Mesenchymal stem cell (in vitro differentiated cells and primary cell): ENCODE data around the gene RPS8.

Source experiments
- DNase-seq: peaks from one replicate; pipeline ENCODE4 v3.0.0-alpha.2; 2013
- H2AFZ ChIP-seq: one replicate; pipeline ENCODE4 v1.6.1; 2013; ENCODE audit warnings: low read depth, mild to moderate bottlenecking, control low read depth, inconsistent platforms, low read length, moderate library complexity
- H2AK5ac ChIP-seq: 2 replicates; pipeline ENCODE4 v1.6.1; 2013; ENCODE audit warnings: low read length, moderate library complexity, mild to moderate bottlenecking, inconsistent platforms; ENCODE audit not compliant: severe bottlenecking
- H2BK120ac ChIP-seq: one replicate; pipeline ENCODE4 v1.6.1; 2013; ENCODE audit warnings: low read depth, mild to moderate bottlenecking, inconsistent platforms, low read length, moderate library complexity
- H2BK12ac ChIP-seq, 2 experiments: one replicate each; pipeline ENCODE4 v1.6.1; 2013; ENCODE audit warnings: inconsistent platforms in 2 of 2, low read length in 2 of 2, mild to moderate bottlenecking in 2 of 2, moderate library complexity in 2 of 2, control low read depth in 1 of 2
- H2BK15ac ChIP-seq: one replicate; pipeline ENCODE4 v1.6.1; 2013; ENCODE audit warnings: mild to moderate bottlenecking, low read depth, inconsistent platforms; ENCODE audit not compliant: poor library complexity, severe bottlenecking
- H2BK5ac ChIP-seq: 2 replicates; pipeline ENCODE4 v1.6.1; 2013; ENCODE audit warnings: low read depth, mild to moderate bottlenecking, low read length, control low read depth, inconsistent platforms; ENCODE audit not compliant: poor library complexity, severe bottlenecking
- H3K14ac ChIP-seq, 2 experiments: one replicate each; pipeline ENCODE4 v1.6.1; 2013; ENCODE audit warnings: inconsistent platforms in 2 of 2, low read length in 2 of 2, control low read depth in 1 of 2, mild to moderate bottlenecking in 1 of 2, moderate library complexity in 1 of 2
- H3K18ac ChIP-seq, 2 experiments: one replicate each; pipeline ENCODE4 v1.6.1; 2013; ENCODE audit warnings: inconsistent platforms in 2 of 2, low read length in 2 of 2, control low read depth in 1 of 2, low read depth in 1 of 2, mild to moderate bottlenecking in 1 of 2
- H3K23ac ChIP-seq, 2 experiments: one replicate each; pipeline ENCODE4 v1.6.1; 2013; ENCODE audit warnings: inconsistent platforms in 2 of 2, low read length in 2 of 2, mild to moderate bottlenecking in 2 of 2, moderate library complexity in 2 of 2, control low read depth in 1 of 2
- H3K27ac ChIP-seq: 2 replicates; pipeline ENCODE4 v1.5.1; 2013; ENCODE audit warnings: mild to moderate bottlenecking, moderate library complexity, low read length, control low read depth, inconsistent platforms; ENCODE audit not compliant: poor library complexity, severe bottlenecking
- H3K27me3 ChIP-seq, 2 experiments: 2 replicates each; pipeline versions ENCODE4 v1.6.1 to v1.7.0; 2013; ENCODE audit warnings: low read length in 2 of 2, mild to moderate bottlenecking in 2 of 2, moderate library complexity in 2 of 2, control low read depth in 1 of 2, inconsistent platforms in 1 of 2; ENCODE audit not compliant: control insufficient read depth in 1 of 2, insufficient read depth in 1 of 2
- H3K36me3 ChIP-seq, 2 experiments: 2 replicates each; pipeline versions ENCODE4 v1.6.1 to v1.7.0; 2013; ENCODE audit warnings: low read length in 2 of 2, control low read depth in 1 of 2, inconsistent platforms in 1 of 2, low read depth in 1 of 2, mild to moderate bottlenecking in 1 of 2; ENCODE audit not compliant: insufficient read depth in 2 of 2, control insufficient read depth in 1 of 2
- H3K4ac ChIP-seq, 2 experiments: one replicate each; pipeline ENCODE4 v1.6.1; 2013; ENCODE audit warnings: inconsistent platforms in 2 of 2, low read length in 2 of 2, mild to moderate bottlenecking in 2 of 2, moderate library complexity in 2 of 2, control low read depth in 1 of 2, low read depth in 1 of 2
- H3K4me1 ChIP-seq: 2 replicates; pipeline ENCODE4 v1.6.1; 2013; ENCODE audit warnings: low read depth, low read length, control low read depth; ENCODE audit not compliant: control insufficient read depth, insufficient read depth
- H3K4me2 ChIP-seq: 2 replicates; pipeline ENCODE4 v1.6.1; 2013; ENCODE audit warnings: low read length, mild to moderate bottlenecking, inconsistent platforms; ENCODE audit not compliant: poor library complexity, severe bottlenecking
- H3K4me3 ChIP-seq, 2 experiments: 2 replicates each; pipeline versions ENCODE4 v1.5.1 to v1.7.0; 2013; ENCODE audit warnings: low read length in 2 of 2, mild to moderate bottlenecking in 2 of 2, control low read depth in 1 of 2, low read depth in 1 of 2; ENCODE audit not compliant: insufficient read depth in 1 of 2
- H3K79me1 ChIP-seq: replicated peaks from 2 replicates; pipeline ENCODE4 v1.6.1; 2013; ENCODE audit warnings: mild to moderate bottlenecking, control low read depth, low read length, inconsistent platforms; ENCODE audit not compliant: poor library complexity, severe bottlenecking
- H3K9ac ChIP-seq: 2 replicates; pipeline ENCODE4 v1.7.0; 2013; ENCODE audit warnings: mild to moderate bottlenecking, low read length, moderate library complexity
- H3K9me3 ChIP-seq: 2 replicates; pipeline ENCODE4 v1.7.0; 2013; ENCODE audit warnings: mild to moderate bottlenecking, low read length; ENCODE audit not compliant: control insufficient read depth
- H4K8ac ChIP-seq: one replicate; pipeline ENCODE4 v1.6.1; 2013; ENCODE audit warnings: inconsistent platforms, mild to moderate bottlenecking, low read length, moderate library complexity
- H4K91ac ChIP-seq: one replicate; pipeline ENCODE4 v1.6.1; 2013; ENCODE audit warnings: mild to moderate bottlenecking, low read length, inconsistent platforms
- WGBS: methylation state at CpG from one replicate; pipeline ENCODE4 v1.1.7; 2013; ENCODE audit warnings: mixed read lengths; 5-methylcytosine and 5-hydroxymethylcytosine counted together

RPS8 gene

GRCh38 chr1:44777547-44777946 is 2.2 kb downstream of the RPS8 start:
- no peak overlapping the region for H3K4ac ChIP-seq
- no peak overlapping the region for H4K91ac ChIP-seq
- 90% methylated on average over 14 of the region's 14 CpGs for WGBS
- H2BK12ac ChIP-seq = no peak overlapping the region
- peak overlapping the region; percentile 14 for H4K8ac ChIP-seq
- no peak overlapping the region for H2BK15ac ChIP-seq
- peak overlapping the region; percentile 78 for H3K4me2 ChIP-seq
- H3K27ac ChIP-seq = no peak overlapping the region
- no peak overlapping the region for H2BK5ac ChIP-seq
- no peak overlapping the region for H3K18ac ChIP-seq
- H2AK5ac ChIP-seq = no peak overlapping the region
- no peak overlapping the region for H2AFZ ChIP-seq
- peaks cover 46 to 54% of the 10 kb centered on the region in 2 experiments for H3K36me3 ChIP-seq
- H3K27me3 ChIP-seq = no peaks in the 10 kb centered on the region
- H3K9ac ChIP-seq = peak overlapping the region; percentile 96
- no peaks in the 10 kb centered on the region for H3K9me3 ChIP-seq
- peaks cover 18% of the 10 kb centered on the region for H3K4me1 ChIP-seq
- H3K79me1 ChIP-seq = no peaks in the 10 kb centered on the region
- H3K23ac ChIP-seq = no peak overlapping the region
- DNase-seq = no peak
- no peak overlapping the region for H2BK120ac ChIP-seq
- no peak overlapping the region for H3K14ac ChIP-seq
- peak overlapping the region in 1 of 2 experiments; percentile 87 for H3K4me3 ChIP-seq

- Histone ChIP-seq H2BK120ac (no peak overlapping the region), H3K79me1 (no peaks in the 10 kb centered on the region), H2AFZ (no peak overlapping the region), H2BK15ac (no peak overlapping the region), H3K4me2 (no peak overlapping the region), H3K4me1 (peaks cover 18% of the 10 kb centered on the region), H3K18ac (no peak overlapping the region), H3K9me3 (no peaks in the 10 kb centered on the region), H3K4ac (no peak overlapping the region), H3K27ac (no peak overlapping the region), H3K36me3 (peaks cover 46 to 54% of the 10 kb centered on the region in 2 experiments), H3K14ac (no peak overlapping the region), H3K9ac (peak overlapping the region; percentile 96), H2BK5ac (no peak overlapping the region), H4K91ac (no peak overlapping the region), H4K8ac (no peak overlapping the region), H2AK5ac (no peak overlapping the region), H3K23ac (no peak overlapping the region), H2BK12ac (no peak overlapping the region), H3K4me3 (peak overlapping the region in 1 of 2 experiments; percentile 87), H3K27me3 (no peaks in the 10 kb centered on the region)
- WGBS = 93% methylated on average over 13 of the region's 13 CpGs
- DNase-seq = no peak
These were observed 2.8 kb downstream of the RPS8 start for GRCh38 chr1:44777969-44778635.

GRCh38 chr1:44778705-44779576 is 3.6 kb downstream of the RPS8 start:
- no peak overlapping the region for H2BK12ac ChIP-seq
- H3K9ac ChIP-seq = peak overlapping the region; percentile 96
- H3K79me1 ChIP-seq = no peaks in the 10 kb centered on the region
- H2AK5ac ChIP-seq = no peak overlapping the region
- H3K36me3 ChIP-seq = peaks cover 46 to 54% of the 10 kb centered on the region in 2 experiments
- no peak overlapping the region for H3K23ac ChIP-seq
- H3K4ac ChIP-seq = no peak overlapping the region
- H3K4me2 ChIP-seq = no peak overlapping the region
- H3K9me3 ChIP-seq = no peaks in the 10 kb centered on the region
- H3K18ac ChIP-seq = no peak overlapping the region
- H2BK120ac ChIP-seq = no peak overlapping the region
- no peak overlapping the region for H2AFZ ChIP-seq
- H3K4me1 ChIP-seq = peaks cover 21% of the 10 kb centered on the region
- H3K4me3 ChIP-seq = peak overlapping the region in 1 of 2 experiments; percentile 55
- DNase-seq = no peak
- H4K91ac ChIP-seq = no peak overlapping the region
- no peak overlapping the region for H2BK15ac ChIP-seq
- no peak overlapping the region for H3K14ac ChIP-seq
- no peak overlapping the region for H4K8ac ChIP-seq
- no peak overlapping the region for H3K27ac ChIP-seq
- H3K27me3 ChIP-seq = no peaks in the 10 kb centered on the region
- no peak overlapping the region for H2BK5ac ChIP-seq
- WGBS = 100% methylated on average over 5 of the region's 6 CpGs

GRCh38 chr1:44780583-44781121 is 5.3 kb downstream of the RPS8 start:
- Histone ChIP-seq H3K4ac (no peak overlapping the region), H3K9ac (no peak overlapping the region), H3K18ac (no peak overlapping the region), H2BK120ac (no peak overlapping the region), H4K91ac (no peak overlapping the region), H2AFZ (no peak overlapping the region), H3K9me3 (no peaks in the 10 kb centered on the region), H3K4me2 (no peak overlapping the region), H3K27ac (no peak overlapping the region), H3K14ac (no peak overlapping the region), H2BK15ac (no peak overlapping the region), H3K79me1 (no peaks in the 10 kb centered on the region), H3K27me3 (peaks cover 0 to 6% of the 10 kb centered on the region in 2 experiments), H2BK5ac (no peak overlapping the region), H2AK5ac (no peak overlapping the region), H4K8ac (no peak overlapping the region), H2BK12ac (no peak overlapping the region), H3K23ac (no peak overlapping the region), H3K36me3 (peaks cover 46 to 54% of the 10 kb centered on the region in 2 experiments), H3K4me1 (peaks cover 39% of the 10 kb centered on the region), H3K4me3 (no peak overlapping the region)
- DNase-seq = no peak
- 93% methylated on average over 14 of the region's 14 CpGs for WGBS
